GM21825 (cell line): ENCODE results near the gene GLIPR2.
"Not testable (repeated sequence)": the region's sequence is repeated elsewhere in the genome, so short reads cannot be mapped to it uniquely, and the experiment has no call there.

Experiments
- ATAC-seq: cut with Tn5 transposase; IDR thresholded peaks from one replicate; pipeline ENCODE4 v1.9.1; 2021; ENCODE audit warnings: mild to moderate bottlenecking, moderate library complexity; ENCODE audit not compliant: unreplicated experiment

Gene GLIPR2

GRCh38 chr9:36121971-36122370, 14.6 kb upstream of the GLIPR2 start:
- no peak for ATAC-seq

- ATAC-seq, result no peak
Observed at GRCh38 chr9:36123515-36123914, 13.0 kb upstream of the GLIPR2 start.

GRCh38 chr9:36125062-36125855, 11.3 kb upstream of the GLIPR2 start:
- ATAC-seq, result no peak

GRCh38 chr9:36126016-36126730, 10.4 kb upstream of the GLIPR2 start:
- no peak for ATAC-seq

- ATAC-seq, result no peak
Observed at GRCh38 chr9:36127652-36128244, 8.8 kb upstream of the GLIPR2 start.

- ATAC-seq, result no peak
Observed at GRCh38 chr9:36128349-36128748, 8.2 kb upstream of the GLIPR2 start.

GRCh38 chr9:36129139-36129538, 7.4 kb upstream of the GLIPR2 start:
- ATAC-seq, result no peak

- not testable (repeated sequence) for ATAC-seq
Observed at GRCh38 chr9:36131666-36132065, 4.9 kb upstream of the GLIPR2 start.

- ATAC-seq, result no peak
Observed at GRCh38 chr9:36132086-36132485, 4.4 kb upstream of the GLIPR2 start.

- ATAC-seq, result no peak
Observed at GRCh38 chr9:36134761-36135505, 1.6 kb upstream of the GLIPR2 start.

- no peak for ATAC-seq
Observed at GRCh38 chr9:36135741-36136271, 727 bp upstream of the GLIPR2 start.

- ATAC-seq, result peak; percentile 45
Observed at GRCh38 chr9:36136894-36137391, 410 bp downstream of the GLIPR2 start.

- ATAC-seq, result no peak
Observed at GRCh38 chr9:36137392-36138004, 965 bp downstream of the GLIPR2 start.

GRCh38 chr9:36138496-36138895, 2.0 kb downstream of the GLIPR2 start:
- ATAC-seq, result no peak

GRCh38 chr9:36138901-36139300, 2.4 kb downstream of the GLIPR2 start:
- ATAC-seq, result no peak

GRCh38 chr9:36140086-36141084, 3.9 kb downstream of the GLIPR2 start:
- no peak for ATAC-seq

GRCh38 chr9:36141288-36141687, 4.8 kb downstream of the GLIPR2 start:
- ATAC-seq, result no peak

GRCh38 chr9:36141761-36142160, 5.2 kb downstream of the GLIPR2 start:
- ATAC-seq, result no peak
